ENCODE data around the gene SAFB2. TPM values are rescaled to one million over a fixed set of nuclear protein-coding genes. Genes with fewer than 3 reads are reported as not detected.

Gene SAFB2
- total and polyA plus RNA-seq, 2 of the 13 experiments (the other 11 are each of a cell fraction or from before 2014, with no cell fraction given), result 11.2 to 31.5 TPM

DNA sequence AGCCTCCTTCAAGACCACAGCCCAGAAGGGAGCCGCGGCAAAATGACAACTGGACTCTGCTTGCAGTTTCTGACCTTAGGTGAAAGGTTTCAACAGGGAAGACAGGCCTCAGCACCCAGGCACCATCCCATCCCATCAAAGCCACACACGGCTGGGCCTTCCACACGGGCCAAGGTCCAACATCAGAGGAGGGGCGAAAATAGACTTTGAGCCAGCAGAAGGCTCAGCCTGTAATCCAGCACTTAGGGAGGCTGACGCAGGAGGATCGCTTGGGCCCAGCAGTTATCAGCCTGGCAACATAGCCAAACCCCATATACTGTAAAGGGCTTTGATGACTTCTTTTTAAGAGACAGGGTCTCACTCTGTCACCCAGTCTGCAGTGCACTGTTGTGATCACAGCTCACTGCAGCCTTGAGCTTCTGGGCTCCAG lies 28.0 kb downstream of the SAFB2 start (continued):
- TF ChIP-seq, protein P1, sequence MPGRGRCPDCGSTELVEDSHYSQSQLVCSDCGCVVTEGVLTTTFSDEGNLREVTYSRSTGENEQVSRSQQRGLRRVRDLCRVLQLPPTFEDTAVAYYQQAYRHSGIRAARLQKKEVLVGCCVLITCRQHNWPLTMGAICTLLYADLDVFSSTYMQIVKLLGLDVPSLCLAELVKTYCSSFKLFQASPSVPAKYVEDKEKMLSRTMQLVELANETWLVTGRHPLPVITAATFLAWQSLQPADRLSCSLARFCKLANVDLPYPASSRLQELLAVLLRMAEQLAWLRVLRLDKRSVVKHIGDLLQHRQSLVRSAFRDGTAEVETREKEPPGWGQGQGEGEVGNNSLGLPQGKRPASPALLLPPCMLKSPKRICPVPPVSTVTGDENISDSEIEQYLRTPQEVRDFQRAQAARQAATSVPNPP (CRISPR knock-in tag; IDR thresholded peaks at IDR 0.05), result no peak
- TF ChIP-seq MEIS2 (CRISPR knock-in tag; IDR thresholded peaks at IDR 0.05) (peak; percentile 62; the same call in 1 of the 2 replicates), DMAP1 (CRISPR knock-in tag; IDR thresholded peaks at IDR 0.05) (peak; percentile 69; the same call in 1 of the 2 replicates), ZNF383 (CRISPR knock-in tag; IDR thresholded peaks at IDR 0.05; ENCODE audit: borderline replicate concordance) (no peak), PPARG (CRISPR knock-in tag; conservative IDR thresholded peaks at IDR 0.05) (peak; percentile 53), THAP11 (CRISPR knock-in tag; IDR thresholded peaks at IDR 0.05) (peak; percentile 70), CBFB (CRISPR knock-in tag; IDR thresholded peaks at IDR 0.05) (no peak), FOSL2 (CRISPR knock-in tag; IDR thresholded peaks at IDR 0.05) (peak; percentile 48), MIXL1 (CRISPR knock-in tag; IDR thresholded peaks at IDR 0.05) (peak; percentile 53; the same call in 1 of the 2 replicates), SIX1 (CRISPR knock-in tag; IDR thresholded peaks at IDR 0.05; ENCODE audit: borderline replicate concordance) (peak; percentile 47; the same call in 1 of the 2 replicates), HMG20B (CRISPR knock-in tag; conservative IDR thresholded peaks at IDR 0.05) (no peak), ZNF772 (CRISPR knock-in tag; IDR thresholded peaks at IDR 0.05) (peak; percentile 87), ZNF136 (CRISPR knock-in tag; IDR thresholded peaks at IDR 0.05; ENCODE audit: low read depth) (no peak), ZNF605 (CRISPR knock-in tag; IDR thresholded peaks at IDR 0.05) (no peak), KDM3A (CRISPR knock-in tag; IDR thresholded peaks at IDR 0.05; ENCODE audit: low read depth) (peak; percentile 54; the same call in 1 of the 2 replicates), IKZF5 (CRISPR knock-in tag; IDR thresholded peaks at IDR 0.05) (peak; percentile 69; the same call in 1 of the 2 replicates), RARA (CRISPR knock-in tag; IDR thresholded peaks at IDR 0.05) (peak; percentile 72), NR2F6 (IDR thresholded peaks at IDR 0.05) (peak; percentile 80), NR2F6 (CRISPR knock-in tag; IDR thresholded peaks at IDR 0.05) (peak; percentile 89), SKI (IDR thresholded peaks at IDR 0.05; ENCODE audit: partially characterized antibody) (peak; percentile 60), SMYD3 (CRISPR knock-in tag; IDR thresholded peaks at IDR 0.05) (no peak), ZNF263 (CRISPR knock-in tag; IDR thresholded peaks at IDR 0.05) (peak; percentile 87), YEATS4 (CRISPR knock-in tag; IDR thresholded peaks at IDR 0.05; ENCODE audit: borderline replicate concordance) (peak; percentile 69; the same call in 1 of the 2 replicates), ISL2 (CRISPR knock-in tag; IDR thresholded peaks at IDR 0.05) (0 out of 2 replicates have a peak, but pooled peaks have one; percentile 32), FOXO1 (CRISPR knock-in tag; IDR thresholded peaks at IDR 0.05) (peak; percentile 31; the same call in 1 of the 2 replicates)
- TF ChIP-seq, protein P2, sequence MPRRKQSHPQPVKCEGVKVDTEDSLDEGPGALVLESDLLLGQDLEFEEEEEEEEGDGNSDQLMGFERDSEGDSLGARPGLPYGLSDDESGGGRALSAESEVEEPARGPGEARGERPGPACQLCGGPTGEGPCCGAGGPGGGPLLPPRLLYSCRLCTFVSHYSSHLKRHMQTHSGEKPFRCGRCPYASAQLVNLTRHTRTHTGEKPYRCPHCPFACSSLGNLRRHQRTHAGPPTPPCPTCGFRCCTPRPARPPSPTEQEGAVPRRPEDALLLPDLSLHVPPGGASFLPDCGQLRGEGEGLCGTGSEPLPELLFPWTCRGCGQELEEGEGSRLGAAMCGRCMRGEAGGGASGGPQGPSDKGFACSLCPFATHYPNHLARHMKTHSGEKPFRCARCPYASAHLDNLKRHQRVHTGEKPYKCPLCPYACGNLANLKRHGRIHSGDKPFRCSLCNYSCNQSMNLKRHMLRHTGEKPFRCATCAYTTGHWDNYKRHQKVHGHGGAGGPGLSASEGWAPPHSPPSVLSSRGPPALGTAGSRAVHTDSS (CRISPR knock-in tag; conservative IDR thresholded peaks at IDR 0.05), result no peak
- TF ChIP-seq, protein P3, sequence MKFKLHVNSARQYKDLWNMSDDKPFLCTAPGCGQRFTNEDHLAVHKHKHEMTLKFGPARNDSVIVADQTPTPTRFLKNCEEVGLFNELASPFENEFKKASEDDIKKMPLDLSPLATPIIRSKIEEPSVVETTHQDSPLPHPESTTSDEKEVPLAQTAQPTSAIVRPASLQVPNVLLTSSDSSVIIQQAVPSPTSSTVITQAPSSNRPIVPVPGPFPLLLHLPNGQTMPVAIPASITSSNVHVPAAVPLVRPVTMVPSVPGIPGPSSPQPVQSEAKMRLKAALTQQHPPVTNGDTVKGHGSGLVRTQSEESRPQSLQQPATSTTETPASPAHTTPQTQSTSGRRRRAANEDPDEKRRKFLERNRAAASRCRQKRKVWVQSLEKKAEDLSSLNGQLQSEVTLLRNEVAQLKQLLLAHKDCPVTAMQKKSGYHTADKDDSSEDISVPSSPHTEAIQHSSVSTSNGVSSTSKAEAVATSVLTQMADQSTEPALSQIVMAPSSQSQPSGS (CRISPR knock-in tag; IDR thresholded peaks at IDR 0.05), result peak; percentile 63; the same call in 1 of the 2 replicates
- TF ChIP-seq, protein P4, sequence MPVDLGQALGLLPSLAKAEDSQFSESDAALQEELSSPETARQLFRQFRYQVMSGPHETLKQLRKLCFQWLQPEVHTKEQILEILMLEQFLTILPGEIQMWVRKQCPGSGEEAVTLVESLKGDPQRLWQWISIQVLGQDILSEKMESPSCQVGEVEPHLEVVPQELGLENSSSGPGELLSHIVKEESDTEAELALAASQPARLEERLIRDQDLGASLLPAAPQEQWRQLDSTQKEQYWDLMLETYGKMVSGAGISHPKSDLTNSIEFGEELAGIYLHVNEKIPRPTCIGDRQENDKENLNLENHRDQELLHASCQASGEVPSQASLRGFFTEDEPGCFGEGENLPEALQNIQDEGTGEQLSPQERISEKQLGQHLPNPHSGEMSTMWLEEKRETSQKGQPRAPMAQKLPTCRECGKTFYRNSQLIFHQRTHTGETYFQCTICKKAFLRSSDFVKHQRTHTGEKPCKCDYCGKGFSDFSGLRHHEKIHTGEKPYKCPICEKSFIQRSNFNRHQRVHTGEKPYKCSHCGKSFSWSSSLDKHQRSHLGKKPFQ (CRISPR knock-in tag; IDR thresholded peaks at IDR 0.05; ENCODE audit: insufficient replicate concordance), result no peak
